ENCODE results near the gene DDX51. TPM values are rescaled to one million over a fixed set of nuclear protein-coding genes. Genes with fewer than 3 reads are reported as not detected.

The DDX51 gene
- total and polyA plus RNA-seq, 2 of the 4 experiments (the other 2 are of a cell fraction) = 3.8 to 14.5 TPM

- H3K18ac ChIP-seq (ENCODE audit: low read depth, low read length) = no peak overlapping the region
- no peak overlapping the region for H3K14ac ChIP-seq (replicated peaks; ENCODE audit: low read depth, low read length)
- no peak overlapping the region for H2AK5ac ChIP-seq (ENCODE audit: low read depth, low read length)
- no peak overlapping the region for H4K8ac ChIP-seq (ENCODE audit: low read depth in 2 of 2, low read length in 2 of 2)
- peaks cover 67% of the 10 kb centered on the region for H3K27me3 ChIP-seq (ENCODE audit: control insufficient read depth, insufficient read depth, low read length)
- intact Hi-C loops (cut with micrococcal nuclease) (no loop called here), dilution Hi-C loops (cut with HindIII; ENCODE audit: low sequenced_read_pairs, unreplicated experiment) (no loop called here), in situ Hi-C loops (cut with MboI; ENCODE audit: low sequenced_read_pairs) (no loop called here)
- TF ChIP-seq CHD1 (IDR thresholded peaks at IDR 0.05; ENCODE audit: low read depth, low read length) = no peak
- TF ChIP-seq RFX5 (IDR thresholded peaks at IDR 0.05; ENCODE audit: low read depth, low read length) = no peak
- TF ChIP-seq BHLHE40 (IDR thresholded peaks at IDR 0.05; ENCODE audit: low read depth, low read length) = no peak
- TF ChIP-seq FOS (IDR thresholded peaks at IDR 0.05; ENCODE audit: low read depth, low read length) = no peak
- TF ChIP-seq SMC3 (IDR thresholded peaks at IDR 0.05; ENCODE audit: low read depth, low read length) = no peak
- no peak for TF ChIP-seq RCOR1 (IDR thresholded peaks at IDR 0.05; ENCODE audit: insufficient replicate concordance, low read length)
- no peak for TF ChIP-seq MAZ (IDR thresholded peaks at IDR 0.05; ENCODE audit: borderline replicate concordance, low read depth, low read length)
- no peak for TF ChIP-seq MAFK (IDR thresholded peaks at IDR 0.05; ENCODE audit: low read depth, low read length)
- TF ChIP-seq MXI1 (IDR thresholded peaks at IDR 0.05; ENCODE audit: borderline replicate concordance, low read depth, low read length) = no peak
- TF ChIP-seq USF2 (IDR thresholded peaks at IDR 0.05; ENCODE audit: low read depth, low read length) = no peak
- TF ChIP-seq CEBPB (IDR thresholded peaks at IDR 0.05; ENCODE audit: low read depth, low read length) = no peak
- no peak for TF ChIP-seq RAD21 (IDR thresholded peaks at IDR 0.05; ENCODE audit: low read length)
- no TSS peak for BruUV-seq (replicated peaks)
- H3K23ac ChIP-seq (ENCODE audit: low read depth, low read length) = no peak overlapping the region
- H3K9me3 ChIP-seq (ENCODE audit: control insufficient read depth, insufficient read depth, low read length) = no peaks in the 10 kb centered on the region
- ATAC-seq (ENCODE audit: low read depth) = no peak
- no peak overlapping the region for H2AK9ac ChIP-seq (replicated peaks; ENCODE audit: low read depth, low read length, poor library complexity)
- no peak for DNase-seq
- WGBS, 2 experiments (ENCODE audit: extremely low coverage in 2 of 2, insufficient read length in 1 of 2) = 84% methylated on average over 5 of the region's 35 CpGs; no CpG with 5 or more reads in 1 of the 2 experiments
- no peaks in the 10 kb centered on the region for H3K79me1 ChIP-seq (ENCODE audit: low read depth in 1 of 2, low read length in 2 of 2)
- no peak overlapping the region for H3K9ac ChIP-seq (ENCODE audit: low read depth, low read length)
- 0 out of 2 replicates have a peak, but pooled peaks cover under 1% of the 10 kb centered on the region for H3K4me1 ChIP-seq (ENCODE audit: control insufficient read depth, insufficient read depth, low read length)
- POLR2A ChIA-PET (ENCODE audit: unreplicated experiment) = no interaction called here
- no peak overlapping the region for H3K4me3 ChIP-seq (ENCODE audit: insufficient read depth, low read depth, low read length)
- H2BK15ac ChIP-seq (ENCODE audit: low read depth, low read length) = no peak overlapping the region
- no peak overlapping the region for H2BK5ac ChIP-seq (ENCODE audit: low read depth, low read length, poor library complexity, severe bottlenecking)
- H3K36me3 ChIP-seq (ENCODE audit: control insufficient read depth, insufficient read depth, low read length) = no peaks in the 10 kb centered on the region
- CTCF ChIA-PET = no interaction called here
- no peak overlapping the region for H3K56ac ChIP-seq (ENCODE audit: extremely low read depth, insufficient read depth, low read length)
- H4K20me1 ChIP-seq (ENCODE audit: insufficient read depth, low read length) = no peaks in the 10 kb centered on the region; the same call in 1 of the 2 replicates
- no peak overlapping the region for H2AFZ ChIP-seq (replicated peaks; ENCODE audit: low read length, poor library complexity)
- H3K4me2 ChIP-seq (ENCODE audit: low read depth, low read length) = no peak overlapping the region
- no peak overlapping the region for H2BK120ac ChIP-seq (ENCODE audit: low read depth, low read length)
- no peak overlapping the region for H3K4ac ChIP-seq (ENCODE audit: low read depth, low read length)
- no peaks in the 10 kb centered on the region; the same call in 1 of the 2 replicates for H3K9me1 ChIP-seq (ENCODE audit: insufficient read depth, low read length)
- no peak overlapping the region for H2BK20ac ChIP-seq (ENCODE audit: low read depth, low read length)
- H4K5ac ChIP-seq (ENCODE audit: low read depth, low read length) = no peak overlapping the region
- H3K27ac ChIP-seq (ENCODE audit: insufficient read depth, low read length) = no peak overlapping the region
- H4K91ac ChIP-seq (ENCODE audit: insufficient read depth, low read depth, low read length) = no peak overlapping the region
Observed at GRCh38 chr12:132175496-132176384, 31.6 kb upstream of the DDX51 start.
